HCT116 (cell line): ENCODE measurements around the gene PLEKHA6. TPM values are rescaled to one million over a fixed set of nuclear protein-coding genes. Genes with fewer than 3 reads are reported as not detected.

Experiments used
- ATAC-seq: fragments of 200-7000 bp; cut with Tn5 transposase; 2 replicates; pipeline ENCODE4 v1.9.1; 2020; ENCODE audit warnings: mild to moderate bottlenecking, moderate library complexity
- BruUV-seq: library from RNA; stranded (reverse); fragments of 400-500 nt; replicated peaks from 2 replicates; lab custom pipeline; 2021; lab: Mats Ljungman, UMichigan
- CTCF ChIA-PET: fragments of 300-600 bp; sonication (Branson Sonifier 250); formaldehyde crosslinking; loops from one replicate; lab custom pipeline; 2021; ENCODE audit warnings: antibody characterized with exemption; lab: Charles Lee
- POLR2A ChIA-PET: fragments of 300-600, 350-600 bp; sonication (Branson Sonifier 250); formaldehyde crosslinking; loops from one replicate; lab custom pipeline; 2021; ENCODE audit warnings: antibody characterized with exemption; lab: Charles Lee
- RAD21 ChIA-PET, 2 experiments: fragments of 300-600 bp; sonication (Branson Sonifier 250); formaldehyde crosslinking; loops; one replicate each; lab custom pipeline; 2023; ENCODE audit warnings: low total read pairs in 2 of 2; ENCODE audit not compliant: uncharacterized antibody in 2 of 2, unreplicated experiment in 2 of 2, low non-redundant PET in 1 of 2; lab: Charles Lee
- DNase-seq: peaks from one replicate; pipeline ENCODE4 v3.0.0-alpha.2; 2010; ENCODE audit warnings: low read depth, low spot score
- H2AFZ ChIP-seq: fragments of 200-600 bp; shearing (Covaris generic), sonication (generic); 2 replicates; pipeline ENCODE4 v1.6.1; 2017; ENCODE audit warnings: low read depth, mixed run types, mixed read lengths, antibody characterized with exemption, low read length; ENCODE audit not compliant: poor library complexity, severe bottlenecking
- H3K27ac ChIP-seq: 2 replicates; pipeline ENCODE4 v1.5.1; 2012; ENCODE audit warnings: low read depth, low read length
- H3K27me3 ChIP-seq: fragments of 200-600 bp; sonication (generic); 2 replicates; pipeline ENCODE4 v1.6.1; 2016; ENCODE audit warnings: mixed run types, low read length, mixed read lengths; ENCODE audit not compliant: insufficient read depth
- H3K36me3 ChIP-seq, 2 experiments: fragments of 200-500 bp in 1 of 2; fragments of 200-600 bp in 1 of 2; sonication (Bioruptor generic) in 1 of 2; sonication (generic) in 1 of 2; 2 replicates each; pipeline versions ENCODE4 v1.5.1 to v1.6.1; 2014 to 2016; ENCODE audit warnings: low read length in 2 of 2, inconsistent platforms in 1 of 2, mixed read lengths in 1 of 2, mixed run types in 1 of 2; ENCODE audit not compliant: insufficient read depth in 2 of 2, control insufficient read depth in 1 of 2
- H3K4me1 ChIP-seq, 2 experiments: fragments of 200-600 bp in 1 of 2; sonication (generic) in 1 of 2; 2 replicates each; pipeline versions ENCODE4 v1.5.1 to v1.6.1; 2012 to 2017; ENCODE audit warnings: low read length in 2 of 2, inconsistent platforms in 1 of 2, mild to moderate bottlenecking in 1 of 2, mixed read lengths in 1 of 2, mixed run types in 1 of 2, moderate library complexity in 1 of 2; ENCODE audit not compliant: insufficient read depth in 2 of 2, control insufficient read depth in 1 of 2
- H3K4me2 ChIP-seq: fragments of 200-600 bp; sonication (generic); 2 replicates; pipeline ENCODE4 v1.6.1; 2017; ENCODE audit warnings: mixed run types, low read length, mixed read lengths
- H3K4me3 ChIP-seq, 2 experiments: fragments of 200-600 bp in 1 of 2; sonication (generic) in 1 of 2; replicated peaks in 1 of 2; 2 replicates each; pipeline ENCODE4 v1.5.1; 2011 to 2016; ENCODE audit warnings: low read length in 2 of 2, control low read depth in 1 of 2, low read depth in 1 of 2, mild to moderate bottlenecking in 1 of 2, mixed read lengths in 1 of 2, mixed run types in 1 of 2
- H3K79me2 ChIP-seq: fragments of 200-600 bp; sonication (generic); 2 replicates; pipeline ENCODE4 v1.6.1; 2017; ENCODE audit warnings: mild to moderate bottlenecking, mixed run types, low read length, moderate library complexity, mixed read lengths; ENCODE audit not compliant: insufficient read depth
- H3K9ac ChIP-seq: fragments of 200-600 bp; sonication (generic); 2 replicates; pipeline ENCODE4 v1.6.1; 2016; ENCODE audit warnings: low read length, mixed read lengths
- H3K9me2 ChIP-seq: fragments of 200-600 bp; sonication (generic), shearing (Covaris generic); 2 replicates; pipeline ENCODE4 v1.6.1; 2017; ENCODE audit warnings: mixed run types, mild to moderate bottlenecking, moderate library complexity; ENCODE audit not compliant: insufficient read depth
- H3K9me3 ChIP-seq, 2 experiments: fragments of 200-500 bp in 1 of 2; fragments of 200-600 bp in 1 of 2; sonication (Bioruptor generic) in 1 of 2; sonication (generic) in 1 of 2; 2 replicates each; pipeline ENCODE4 v1.6.1; 2014 to 2017; ENCODE audit warnings: low read length in 2 of 2, mixed read lengths in 2 of 2, inconsistent platforms in 1 of 2, low read depth in 1 of 2, mild to moderate bottlenecking in 1 of 2, mixed run types in 1 of 2, moderate library complexity in 1 of 2; ENCODE audit not compliant: control insufficient read depth in 1 of 2, insufficient read depth in 1 of 2
- H4K20me1 ChIP-seq: fragments of 200-600 bp; sonication (generic), shearing (Covaris generic); 2 replicates; pipeline ENCODE4 v1.6.1; 2017; ENCODE audit warnings: mixed run types, mild to moderate bottlenecking, moderate library complexity; ENCODE audit not compliant: insufficient read depth
- EGR1 ChIP-seq: IDR thresholded peaks from 2 replicates; pipeline ENCODE4 v1.6.1; 2012; ENCODE audit warnings: low read depth
- ELF1 ChIP-seq: IDR thresholded peaks from 2 replicates; pipeline ENCODE4 v1.6.1; 2012; ENCODE audit warnings: low read depth, borderline replicate concordance
- EZH2 ChIP-seq: fragments of 200-600 bp; sonication (generic); IDR thresholded peaks from 2 replicates; pipeline ENCODE4 v1.6.1; 2017; ENCODE audit warnings: antibody characterized with exemption, mixed run types
- EZH2phosphoT487 ChIP-seq: fragments of 200-600 bp; IDR thresholded peaks from 2 replicates; pipeline ENCODE4 v1.6.1; 2018; ENCODE audit warnings: antibody characterized with exemption, borderline replicate concordance
- JUND ChIP-seq: IDR thresholded peaks from 2 replicates; pipeline ENCODE4 v1.6.1; 2012
- MAX ChIP-seq: IDR thresholded peaks from 2 replicates; pipeline ENCODE4 v1.6.1; 2012
- RAD21 ChIP-seq: IDR thresholded peaks from 2 replicates; pipeline ENCODE4 v1.6.1; 2012; ENCODE audit warnings: low read depth, mild to moderate bottlenecking
- SIN3A ChIP-seq: IDR thresholded peaks from 2 replicates; pipeline ENCODE4 v1.6.1; 2012; ENCODE audit warnings: low read depth
- SRF ChIP-seq: IDR thresholded peaks from 2 replicates; pipeline ENCODE4 v1.6.1; 2012; ENCODE audit warnings: low read depth
- TCF7L2 ChIP-seq: IDR thresholded peaks from 2 replicates; pipeline ENCODE4 v1.7.0; 2011; ENCODE audit warnings: borderline replicate concordance, inconsistent platforms; ENCODE audit not compliant: insufficient read depth, insufficient read length; ENCODE audit errors: extremely low read depth
- YY1 ChIP-seq: IDR thresholded peaks from 2 replicates; pipeline ENCODE4 v1.6.1; 2011; ENCODE audit warnings: low read length, low read depth, moderate library complexity, mild to moderate bottlenecking; ENCODE audit not compliant: insufficient replicate concordance; ENCODE audit errors: extremely low read depth
- ZBTB33 ChIP-seq: IDR thresholded peaks from 2 replicates; pipeline ENCODE4 v1.6.1; 2011; ENCODE audit warnings: mild to moderate bottlenecking, low read length, moderate library complexity; ENCODE audit not compliant: insufficient replicate concordance; ENCODE audit errors: extremely low read depth
- ZFX ChIP-seq: fragments of 450-650 bp; IDR thresholded peaks from 2 replicates; pipeline ENCODE4 v1.6.1; 2017
- intact Hi-C: fragments of 100-400 bp; cut with micrococcal nuclease; formaldehyde crosslinking; loops from 2 replicates; pipeline ENCODE4 v1.10.0; 2022
- total RNA-seq: library from RNA; stranded (reverse); gene quantifications from one replicate; pipeline ENCODE4 v1.2.1, GENCODE V29; 2021; ENCODE audit not compliant: unreplicated experiment
- TF ChIP-seq, protein P1 (sequence below): IDR thresholded peaks from 2 replicates; pipeline ENCODE4 v1.6.1; 2012

Gene PLEKHA6
- total RNA-seq, 1 experiment from 2014 or later = 13.1 TPM

GRCh38 chr1:204353213-204353910, 6.4 kb downstream of the PLEKHA6 start:
- Histone ChIP-seq H4K20me1 (no peaks in the 10 kb centered on the region), H3K36me3 (no peaks in the 10 kb centered on the region), H3K9me2 (no peaks in the 10 kb centered on the region), H3K4me1 (peaks cover 6 to 14% of the 10 kb centered on the region in 2 experiments), H3K27me3 (no peaks in the 10 kb centered on the region), H3K4me3 (no peak overlapping the region), H3K9me3 (no peaks in the 10 kb centered on the region), H2AFZ (no peak overlapping the region), H3K79me2 (no peaks in the 10 kb centered on the region), H3K27ac (no peak overlapping the region), H3K4me2 (no peak overlapping the region), H3K9ac (no peak overlapping the region)
- RAD21 ChIA-PET = no interaction called here
- ATAC-seq (no peak), DNase-seq (no peak)
- CTCF ChIA-PET = interaction anchor here (1.0 kb wide), 1 partner anchor 10 kb away, joined by 3 read pairs; no protein-coding TSS in a partner anchor
- intact Hi-C loops = no loop called here
- POLR2A ChIA-PET = no interaction called here
- no TSS peak for BruUV-seq
- TF ChIP-seq EZH2 (no peak), MAX (no peak), TCF7L2 (no peak), RAD21 (no peak), ZFX (no peak), YY1 (no peak), SRF (no peak), JUND (no peak), EZH2phosphoT487 (no peak), SIN3A (no peak), ELF1 (no peak), ZBTB33 (no peak), EGR1 (no peak)
- TF ChIP-seq, protein P1, sequence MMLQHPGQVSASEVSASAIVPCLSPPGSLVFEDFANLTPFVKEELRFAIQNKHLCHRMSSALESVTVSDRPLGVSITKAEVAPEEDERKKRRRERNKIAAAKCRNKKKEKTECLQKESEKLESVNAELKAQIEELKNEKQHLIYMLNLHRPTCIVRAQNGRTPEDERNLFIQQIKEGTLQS = no peak
